AG09319 (cell line): ENCODE data around the gene KCTD8.

Source experiments
- DNase-seq: peaks from one replicate; pipeline ENCODE4 v3.0.0-alpha.2; 2010; ENCODE audit warnings: low read depth; ENCODE audit errors: extremely low read depth
- TF ChIP-seq, protein P1 (sequence below): IDR thresholded peaks from 2 replicates; pipeline ENCODE4 v1.5.1; 2011; ENCODE audit warnings: low read depth, mild to moderate bottlenecking, inconsistent platforms, low read length, moderate library complexity

Gene KCTD8

DNA sequence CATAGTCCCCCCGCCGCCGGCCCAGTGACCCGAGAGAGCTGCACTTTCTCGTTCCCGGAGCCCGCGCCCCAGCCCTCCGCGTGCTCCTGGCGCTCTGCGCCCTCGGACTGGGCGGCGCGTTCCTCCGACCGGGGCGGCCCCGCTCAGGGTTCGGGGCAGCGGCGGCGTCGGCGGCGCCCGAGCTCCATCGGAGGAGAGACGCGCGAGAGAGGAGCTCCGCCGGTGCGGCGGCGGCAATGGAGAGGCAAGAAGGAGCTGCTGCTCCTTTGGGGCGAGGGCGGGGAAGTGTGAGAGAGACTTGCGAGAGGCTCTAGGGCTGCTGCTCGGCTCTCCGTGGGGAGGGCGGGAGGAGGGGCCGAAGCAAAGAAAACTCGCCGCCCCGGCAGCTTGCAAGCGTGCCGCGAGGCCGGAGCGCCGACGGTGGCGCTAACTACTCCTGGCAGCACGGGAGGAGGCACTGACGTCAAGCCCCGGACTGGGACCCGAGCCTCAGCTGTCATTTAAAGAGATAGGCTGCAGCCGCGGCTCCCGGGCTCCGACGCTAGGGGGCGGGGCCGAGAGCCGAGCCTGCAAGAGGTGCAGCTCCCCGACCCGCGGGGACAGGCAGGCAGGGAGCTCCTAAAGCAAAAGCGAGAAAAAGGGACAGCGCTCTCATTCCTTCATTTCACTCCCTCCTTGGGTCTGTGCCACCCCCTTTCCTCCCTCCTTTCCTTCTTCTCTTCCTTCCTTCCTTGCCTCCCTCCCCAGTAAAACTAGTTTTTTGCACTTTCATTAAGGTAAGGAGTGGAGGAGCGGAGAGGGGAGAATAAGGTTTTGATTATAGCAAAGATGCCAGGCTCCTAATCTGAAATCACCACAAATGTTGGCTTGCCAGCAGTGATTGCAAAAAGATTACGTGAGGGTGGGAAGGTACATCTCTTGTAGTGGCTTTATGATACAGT lies at the start of gene KCTD8:
Gene KCTD8 (minus strand): TSS at position 289 of the 941 bp plus-strand sequence.
- DNase-seq = no peak
- TF ChIP-seq, protein P1, sequence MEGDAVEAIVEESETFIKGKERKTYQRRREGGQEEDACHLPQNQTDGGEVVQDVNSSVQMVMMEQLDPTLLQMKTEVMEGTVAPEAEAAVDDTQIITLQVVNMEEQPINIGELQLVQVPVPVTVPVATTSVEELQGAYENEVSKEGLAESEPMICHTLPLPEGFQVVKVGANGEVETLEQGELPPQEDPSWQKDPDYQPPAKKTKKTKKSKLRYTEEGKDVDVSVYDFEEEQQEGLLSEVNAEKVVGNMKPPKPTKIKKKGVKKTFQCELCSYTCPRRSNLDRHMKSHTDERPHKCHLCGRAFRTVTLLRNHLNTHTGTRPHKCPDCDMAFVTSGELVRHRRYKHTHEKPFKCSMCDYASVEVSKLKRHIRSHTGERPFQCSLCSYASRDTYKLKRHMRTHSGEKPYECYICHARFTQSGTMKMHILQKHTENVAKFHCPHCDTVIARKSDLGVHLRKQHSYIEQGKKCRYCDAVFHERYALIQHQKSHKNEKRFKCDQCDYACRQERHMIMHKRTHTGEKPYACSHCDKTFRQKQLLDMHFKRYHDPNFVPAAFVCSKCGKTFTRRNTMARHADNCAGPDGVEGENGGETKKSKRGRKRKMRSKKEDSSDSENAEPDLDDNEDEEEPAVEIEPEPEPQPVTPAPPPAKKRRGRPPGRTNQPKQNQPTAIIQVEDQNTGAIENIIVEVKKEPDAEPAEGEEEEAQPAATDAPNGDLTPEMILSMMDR = peak; percentile 55

DNA sequence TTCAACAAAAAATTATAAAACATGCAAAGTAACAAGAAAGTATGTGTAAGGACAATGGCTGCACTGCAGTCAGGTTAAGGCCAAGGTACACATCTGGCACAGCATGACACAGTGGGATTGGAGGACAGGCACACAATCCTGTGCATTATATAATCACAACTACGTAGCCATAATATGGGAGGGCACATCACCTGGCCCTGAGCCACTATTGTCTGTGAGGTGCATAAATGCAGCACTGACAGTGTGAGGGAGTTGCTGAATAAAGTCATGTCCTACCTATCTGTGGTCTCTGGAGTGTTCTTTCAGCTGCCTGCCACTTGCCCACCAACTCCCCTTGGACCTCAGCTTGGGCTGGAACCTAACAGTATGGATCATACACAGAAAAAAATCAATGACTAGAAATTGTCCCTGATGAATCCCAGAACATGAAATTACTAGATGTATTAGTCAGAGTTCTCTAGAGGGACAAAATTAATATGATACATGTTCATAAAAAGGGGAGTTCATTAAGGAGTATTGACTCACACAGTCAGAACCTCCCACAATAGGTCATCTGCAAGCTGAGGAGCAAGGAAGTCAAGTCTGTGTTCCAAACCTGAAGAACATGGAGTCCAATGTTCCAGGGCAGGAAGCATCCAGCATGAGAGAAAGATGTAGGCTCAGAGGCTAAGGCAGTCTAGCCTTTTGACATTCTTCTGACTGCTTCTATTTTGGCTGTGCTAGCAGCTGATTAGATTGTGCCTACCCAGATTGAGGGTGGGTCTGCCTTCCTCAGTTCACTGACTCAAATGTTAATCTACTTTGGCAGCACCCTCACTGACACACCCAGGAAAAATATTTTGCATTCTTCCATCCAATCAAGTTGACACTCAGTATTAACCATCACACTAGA lies 46.4 kb upstream of the KCTD8 start:
- DNase-seq = no peak
- TF ChIP-seq, protein P1 = no peak

DNA sequence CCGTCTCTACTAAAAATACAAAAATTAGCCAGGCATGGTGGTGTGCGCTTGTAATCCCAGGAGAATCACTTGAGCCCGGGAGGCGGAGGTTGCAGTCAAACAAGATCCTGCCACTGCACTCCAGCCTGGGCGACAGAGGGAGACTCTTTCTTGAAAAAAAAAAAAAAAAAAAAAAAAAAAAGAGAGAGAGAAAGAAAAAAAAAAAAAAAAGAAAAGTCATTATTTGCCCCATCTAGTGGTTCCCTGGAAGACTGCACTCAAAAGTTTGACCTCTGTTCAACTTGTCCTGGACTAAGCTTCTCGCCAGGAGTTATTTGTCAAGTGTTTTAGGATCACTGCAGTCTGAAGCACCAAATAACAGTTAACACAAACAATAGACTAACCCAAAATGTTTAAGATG lies 45.3 kb upstream of the KCTD8 start:
- no peak for DNase-seq
- TF ChIP-seq, protein P1 = peak; percentile 6

DNA sequence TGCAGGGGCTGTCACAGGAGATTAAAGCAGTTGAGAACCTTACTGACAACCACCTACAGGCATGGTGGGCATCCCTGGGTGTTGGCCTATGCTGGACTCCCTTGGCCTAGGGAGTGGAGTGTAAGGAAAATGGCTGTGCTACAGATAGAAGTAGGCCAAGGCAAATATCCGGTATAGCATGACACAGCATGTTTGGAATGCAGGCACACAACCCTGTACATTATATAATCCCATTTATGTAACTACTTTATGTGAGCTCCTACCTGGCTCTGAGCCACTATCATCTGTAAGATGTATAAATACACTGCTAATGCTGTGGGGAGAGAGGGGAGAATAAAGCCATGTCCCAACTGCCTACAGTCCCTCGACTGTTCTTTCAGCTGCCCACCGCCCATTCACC lies 38.7 kb upstream of the KCTD8 start:
- TF ChIP-seq, protein P1 = no peak
- no peak for DNase-seq

DNA sequence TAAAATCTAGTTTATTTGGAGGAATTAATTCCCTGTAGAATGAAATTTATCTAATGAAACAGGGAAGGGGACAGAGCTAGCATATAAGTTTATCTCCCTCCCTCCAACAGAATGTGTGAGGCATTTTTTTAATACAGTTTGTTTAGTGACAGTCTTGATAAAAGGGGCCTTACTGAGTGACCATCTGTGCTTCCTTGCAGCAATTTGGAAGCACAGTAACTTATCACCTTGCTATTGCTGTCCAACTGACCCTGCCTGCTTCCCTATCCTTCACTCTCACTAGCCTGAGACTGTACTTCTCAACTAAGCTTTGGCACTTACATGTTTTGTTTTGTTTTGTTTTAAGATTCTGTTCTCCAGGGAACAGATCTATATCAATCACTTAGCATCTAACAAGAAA lies 31.1 kb upstream of the KCTD8 start:
- TF ChIP-seq, protein P1 = no peak
- no peak for DNase-seq

DNA sequence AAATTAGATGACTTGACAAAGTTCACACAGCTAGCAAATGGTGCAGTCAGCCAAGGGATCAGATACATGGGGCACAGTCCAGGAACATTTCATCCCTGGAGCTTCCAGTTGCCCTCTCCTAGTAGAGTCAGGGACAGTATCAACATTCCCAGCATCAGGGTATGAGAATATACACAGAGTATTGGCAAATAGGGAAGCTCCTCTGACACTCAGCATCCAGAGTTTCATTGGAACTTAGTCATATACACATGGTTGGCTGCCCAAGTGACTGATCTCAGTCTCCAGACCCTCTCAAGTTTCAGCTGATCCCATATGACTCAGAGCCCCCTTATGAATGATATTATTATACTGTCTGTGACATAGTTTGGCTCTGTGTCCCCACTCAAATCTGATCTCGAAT lies 13.7 kb upstream of the KCTD8 start:
- TF ChIP-seq, protein P1 = no peak
- no peak for DNase-seq
